Activated CD4-positive, alpha-beta T cell treated with anti-CD3 and anti-CD28 coated beads for 4 hours (primary cell): ENCODE measurements around the gene RPRML.
"Not testable (repeated sequence)": the region's sequence is repeated elsewhere in the genome, so short reads cannot be mapped to it uniquely, and the experiment has no call there.

Source experiments
- DNase-seq, 2 donors: peaks; one replicate each; pipeline ENCODE4 v3.0.0-alpha.2; 2020

Gene RPRML

GRCh38 chr17:46979147-46979863 is at the start of gene RPRML:
RPRML (minus strand) TSS chr17:46979253; CDS start chr17:46979007, 246 bp downstream.
- DNase-seq = no peak

GRCh38 chr17:47016966-47017365 is 37.9 kb upstream of the RPRML start:
- not testable (repeated sequence) for DNase-seq

- DNase-seq = no peak
Observed at GRCh38 chr17:47013341-47013740, 34.3 kb upstream of the RPRML start.

- DNase-seq = no peak
Observed at GRCh38 chr17:47012457-47012856, 33.4 kb upstream of the RPRML start.

- no peak for DNase-seq
Observed at GRCh38 chr17:47009759-47010594, 30.9 kb upstream of the RPRML start.

GRCh38 chr17:47004906-47005305 is 25.9 kb upstream of the RPRML start:
- no peak for DNase-seq

GRCh38 chr17:47003864-47004263 is 24.8 kb upstream of the RPRML start:
- not testable (repeated sequence) for DNase-seq

GRCh38 chr17:46995841-46996571 is 17.0 kb upstream of the RPRML start:
- no peak for DNase-seq

- no peak for DNase-seq
Observed at GRCh38 chr17:46994993-46995392, 15.9 kb upstream of the RPRML start.

GRCh38 chr17:46991617-46992016 is 12.6 kb upstream of the RPRML start:
- no peak for DNase-seq

GRCh38 chr17:46989637-46990431 is 10.8 kb upstream of the RPRML start:
- DNase-seq = no peak

- not testable (repeated sequence) for DNase-seq
Observed at GRCh38 chr17:46987927-46988326, 8.9 kb upstream of the RPRML start.

GRCh38 chr17:46986366-46986765 is 7.3 kb upstream of the RPRML start:
- no peak for DNase-seq

GRCh38 chr17:46984892-46985291 is 5.8 kb upstream of the RPRML start:
- no peak for DNase-seq

- DNase-seq = no peak
Observed at GRCh38 chr17:46984341-46984740, 5.3 kb upstream of the RPRML start.

GRCh38 chr17:46983782-46984181 is 4.7 kb upstream of the RPRML start:
- no peak for DNase-seq

GRCh38 chr17:46982577-46982976 is 3.5 kb upstream of the RPRML start:
- no peak for DNase-seq

GRCh38 chr17:46978489-46979146 is 435 bp downstream of the RPRML start:
- no peak for DNase-seq

- no peak for DNase-seq
Observed at GRCh38 chr17:46977750-46978488, 1.1 kb downstream of the RPRML start.

GRCh38 chr17:46977348-46977747 is 1.7 kb downstream of the RPRML start:
- no peak for DNase-seq

- no peak for DNase-seq
Observed at GRCh38 chr17:46976626-46977270, 2.3 kb downstream of the RPRML start.
